BE2C (cell line): ENCODE data around the gene CDC37.
"Not testable (repeated sequence)": the region's sequence is repeated elsewhere in the genome, so short reads cannot be mapped to it uniquely, and the experiment has no call there.

Experiments used
- DNase-seq: peaks from one replicate; pipeline ENCODE4 v3.0.0-alpha.2; 2020
- H3K27me3 ChIP-seq: fragments of 250-450 bp; sonication (Bioruptor Pico); 2 replicates; pipeline ENCODE4 v1.5.1; 2020; ENCODE audit warnings: mild to moderate bottlenecking
- H3K36me3 ChIP-seq: fragments of 250-450 bp; sonication (Bioruptor Pico); 2 replicates; pipeline ENCODE4 v1.5.1; 2020; ENCODE audit warnings: mild to moderate bottlenecking
- H3K4me1 ChIP-seq: fragments of 250-450 bp; sonication (Bioruptor Pico); 2 replicates; pipeline ENCODE4 v1.5.1; 2020
- H3K4me3 ChIP-seq: 2 replicates; pipeline ENCODE4 v1.5.1; 2011; ENCODE audit warnings: low read depth, low read length
- H3K9me3 ChIP-seq: fragments of 250-450 bp; sonication (Bioruptor Pico); 2 replicates; pipeline ENCODE4 v1.5.1; 2020
- CTCF ChIP-seq: IDR thresholded peaks from 2 replicates; pipeline ENCODE4 v1.5.1; 2012; ENCODE audit warnings: mild to moderate bottlenecking, low read depth, low read length

The CDC37 gene

GRCh38 chr19:10380313-10381102 lies 22.8 kb downstream of the CDC37 start, which contains the start of gene TYK2:
Gene TYK2, minus strand, starts transcription at chr19:10380572. Its CDS starts 2,166 bp downstream, at chr19:10378406.
- peaks cover 3% of the 10 kb centered on the region; the same call in 1 of the 2 replicates for H3K4me1 ChIP-seq
- peak; percentile 97 for DNase-seq
- H3K27me3 ChIP-seq: no peaks in the 10 kb centered on the region
- H3K36me3 ChIP-seq: peaks cover 13% of the 10 kb centered on the region
- H3K4me3 ChIP-seq: peak within 1 kb of the TSS; percentile 98
- H3K9me3 ChIP-seq: no peaks in the 10 kb centered on the region
- no peak for TF ChIP-seq CTCF

- no peaks in the 10 kb centered on the region for H3K27me3 ChIP-seq
- no peaks in the 10 kb centered on the region for H3K9me3 ChIP-seq
- H3K4me1 ChIP-seq: peaks cover 3% of the 10 kb centered on the region; the same call in 1 of the 2 replicates
- H3K4me3 ChIP-seq: peak overlapping the region; percentile 98
- peaks cover 13% of the 10 kb centered on the region for H3K36me3 ChIP-seq
- TF ChIP-seq CTCF: no peak
- no peak for DNase-seq
Measured at GRCh38 chr19:10379880-10380312, 23.4 kb downstream of the CDC37 start.

GRCh38 chr19:10378124-10378523 lies 25.2 kb downstream of the CDC37 start:
- DNase-seq: no peak
- no peaks in the 10 kb centered on the region for H3K9me3 ChIP-seq
- no peaks in the 10 kb centered on the region for H3K27me3 ChIP-seq
- peaks cover 3% of the 10 kb centered on the region; the same call in 1 of the 2 replicates for H3K4me1 ChIP-seq
- peaks cover 13% of the 10 kb centered on the region for H3K36me3 ChIP-seq
- no peak for TF ChIP-seq CTCF
- no peak overlapping the region for H3K4me3 ChIP-seq

GRCh38 chr19:10377140-10377640 lies 26.2 kb downstream of the CDC37 start:
- DNase-seq, H3K4me1 ChIP-seq, H3K9me3 ChIP-seq, H3K4me3 ChIP-seq, H3K27me3 ChIP-seq: not testable (repeated sequence)
- peaks cover 13% of the 10 kb centered on the region for H3K36me3 ChIP-seq

GRCh38 chr19:10374931-10375330 lies 28.4 kb downstream of the CDC37 start:
- no peak overlapping the region for H3K4me3 ChIP-seq
- no peaks in the 10 kb centered on the region for H3K27me3 ChIP-seq
- peaks cover 16% of the 10 kb centered on the region for H3K36me3 ChIP-seq
- peaks cover 3% of the 10 kb centered on the region; the same call in 1 of the 2 replicates for H3K4me1 ChIP-seq
- no peak for DNase-seq
- H3K9me3 ChIP-seq: no peaks in the 10 kb centered on the region
- no peak for TF ChIP-seq CTCF

GRCh38 chr19:10372690-10373089 lies 30.7 kb downstream of the CDC37 start:
- Histone ChIP-seq H3K9me3 (no peaks in the 10 kb centered on the region), H3K4me3 (no peak overlapping the region), H3K4me1 (no peaks in the 10 kb centered on the region), H3K27me3 (no peaks in the 10 kb centered on the region), H3K36me3 (peaks cover 20% of the 10 kb centered on the region)
- no peak for TF ChIP-seq CTCF
- DNase-seq: no peak
